Measurements from ENCODE around the gene RNF208.

The RNF208 gene

GRCh38 chr9:137172901-137173795 is 48.9 kb downstream of the RNF208 start:
- DNase-seq = no peak

- DNase-seq = no peak
Observed at GRCh38 chr9:137171149-137171900, 50.7 kb downstream of the RNF208 start.

- no peak for DNase-seq
Observed at GRCh38 chr9:137170486-137171148, 51.4 kb downstream of the RNF208 start.
